K562 (cell line): Measurements from ENCODE around the gene ZBTB20. TPM values are rescaled to one million over a fixed set of nuclear protein-coding genes. Genes with fewer than 3 reads are reported as not detected.

Experiments used
- ATAC-seq: fragments of 200-7000 bp; cut with Tn5 transposase; 3 replicates; pipeline ENCODE4 v1.9.1; 2020; ENCODE audit warnings: moderate library complexity
- BruUV-seq: library from RNA; stranded (reverse); fragments of 400-500 nt; replicated peaks from 2 replicates; lab custom pipeline; 2021; lab: Mats Ljungman, UMichigan
- CTCF ChIA-PET: fragments of 300-600 bp; formaldehyde crosslinking; extraction: SDS; loops from one replicate; lab custom pipeline; 2021; ENCODE audit warnings: low intra/inter-chr PET ratio; lab: Yijun Ruan, JAX
- POLR2A ChIA-PET: fragments of 300-600, 350-650 bp; sonication (Branson Sonifier 250); formaldehyde crosslinking; extraction: SDS; loops from one replicate; lab custom pipeline; 2021; ENCODE audit warnings: antibody characterized with exemption, inconsistent platforms; lab: Yijun Ruan, JAX
- DNase-seq, 4 experiments: peaks; one replicate each; pipeline versions ENCODE4 v3.0.0 to v3.0.0-alpha.2; 2011 to 2018; ENCODE audit warnings: low spot score in 3 of 4, mixed read lengths in 3 of 4; ENCODE audit errors: extremely low read depth in 1 of 4
- FAIRE-seq: peaks from 2 replicates; lab custom pipeline; 2011; peaks lifted over from hg19 to GRCh38; lab: Jason Lieb, UNC
- H2AFZ ChIP-seq: 2 replicates; pipeline ENCODE4 v1.6.0; 2011; ENCODE audit warnings: low read depth, low read length, control low read depth, inconsistent platforms
- H3K27ac ChIP-seq: fragments of 200-600 bp; 3 replicates; pipeline ENCODE4 v1.8.0; 2011; ENCODE audit warnings: low read depth, mild to moderate bottlenecking, control low read depth, inconsistent platforms, low read length, moderate library complexity, mixed read lengths; ENCODE audit errors: extremely low read depth
- H3K27me3 ChIP-seq, 2 experiments: fragments of 300-600 bp in 1 of 2; 2 replicates in 1 of 2; 3 replicates in 1 of 2; pipeline versions ENCODE4 v1.6.0 to v1.8.0; 2011; ENCODE audit warnings: inconsistent platforms in 2 of 2, low read length in 2 of 2, mild to moderate bottlenecking in 1 of 2, mixed read lengths in 1 of 2, moderate library complexity in 1 of 2; ENCODE audit not compliant: control insufficient read depth in 2 of 2, insufficient read depth in 2 of 2
- H3K36me3 ChIP-seq: fragments of 300-600 bp; 3 replicates; pipeline ENCODE4 v1.8.0; 2011; ENCODE audit warnings: mild to moderate bottlenecking, low read length, inconsistent platforms; ENCODE audit not compliant: control insufficient read depth, insufficient read depth
- H3K4me1 ChIP-seq, 2 experiments: fragments of 200-600 bp in 1 of 2; replicated peaks in 1 of 2; 2 replicates in 1 of 2; 3 replicates in 1 of 2; pipeline versions ENCODE4 v1.5.1 to v1.8.0; 2011; ENCODE audit warnings: inconsistent platforms in 2 of 2, low read length in 2 of 2, mild to moderate bottlenecking in 1 of 2, mixed read lengths in 1 of 2, moderate library complexity in 1 of 2; ENCODE audit not compliant: control insufficient read depth in 2 of 2, insufficient read depth in 2 of 2
- H3K4me2 ChIP-seq: 2 replicates; pipeline ENCODE4 v1.6.1; 2011; ENCODE audit warnings: low read length, control low read depth, inconsistent platforms, mixed read lengths; ENCODE audit not compliant: insufficient read depth
- H3K4me3 ChIP-seq: fragments of 200-600 bp; sonication (generic), shearing (Covaris generic); 2 replicates; pipeline ENCODE4 v1.5.1; 2016; ENCODE audit warnings: control low read depth, inconsistent platforms
- H3K79me2 ChIP-seq: fragments of 200-600 bp; 3 replicates; pipeline ENCODE4 v1.8.0; 2011; ENCODE audit warnings: low read length, inconsistent platforms; ENCODE audit not compliant: control insufficient read depth, insufficient read depth
- H3K9ac ChIP-seq, 2 experiments: 2 replicates each; pipeline versions ENCODE4 v1.6.0 to v1.6.1; 2011; ENCODE audit warnings: low read depth in 2 of 2, low read length in 2 of 2, control low read depth in 1 of 2, inconsistent platforms in 1 of 2, mild to moderate bottlenecking in 1 of 2, mixed read lengths in 1 of 2; ENCODE audit not compliant: insufficient read depth in 1 of 2
- H3K9me1 ChIP-seq: one replicate; pipeline ENCODE4 v1.6.0; 2011; ENCODE audit warnings: inconsistent platforms, mild to moderate bottlenecking, low read length, moderate library complexity; ENCODE audit not compliant: control insufficient read depth, insufficient read depth
- H3K9me3 ChIP-seq: replicated peaks from 2 replicates; pipeline ENCODE4 v1.5.1; 2011; ENCODE audit warnings: low read depth, low read length, inconsistent platforms; ENCODE audit not compliant: control insufficient read depth, insufficient read depth
- H4K20me1 ChIP-seq: replicated peaks from 2 replicates; pipeline ENCODE4 v1.6.1; 2011; ENCODE audit warnings: low read length, inconsistent platforms, mixed read lengths; ENCODE audit not compliant: control insufficient read depth, insufficient read depth
- BRCA1 ChIP-seq, 2 experiments: fragments of 450-650 bp in 1 of 2; sonication (generic) in 1 of 2; formaldehyde crosslinking in 1 of 2; IDR thresholded peaks; 2 replicates each; pipeline versions ENCODE4 v1.5.0 to v1.6.1; 2017 to 2020; ENCODE audit warnings: mild to moderate bottlenecking in 1 of 2, missing genetic modification reagents in 1 of 2
- DMBX1 ChIP-seq: fragments of 250-450 bp; sonication (Bioruptor Pico); IDR thresholded peaks from 2 replicates; pipeline ENCODE4 v1.8.0; 2022; ENCODE audit warnings: inconsistent platforms, mild to moderate bottlenecking, moderate library complexity, borderline replicate concordance
- PRMT5 ChIP-seq: sonication (generic); formaldehyde crosslinking; IDR thresholded peaks from 2 replicates; pipeline ENCODE4 v1.5.0; 2020; ENCODE audit warnings: missing genetic modification reagents
- RFX7 ChIP-seq: fragments of 250-450 bp; sonication (Bioruptor Pico); IDR thresholded peaks from 2 replicates; pipeline ENCODE4 v1.5.1; 2021; ENCODE audit warnings: mild to moderate bottlenecking
- SMARCC2 ChIP-seq: fragments of 450-650 bp; IDR thresholded peaks from 2 replicates; pipeline ENCODE4 v1.6.1; 2017; ENCODE audit warnings: antibody characterized with exemption, moderate library complexity, mild to moderate bottlenecking, low read depth
- TCF3 ChIP-seq: sonication (generic); formaldehyde crosslinking; IDR thresholded peaks from 2 replicates; pipeline ENCODE4 v1.4.0; 2020; ENCODE audit warnings: mild to moderate bottlenecking, missing genetic modification reagents
- TCF7L2 ChIP-seq: fragments of 150-350 bp; IDR thresholded peaks from 2 replicates; pipeline ENCODE4 v1.6.1; 2016; ENCODE audit warnings: low read depth, mild to moderate bottlenecking, low read length, moderate library complexity
- ZBTB34 ChIP-seq: fragments of 250-450 bp; sonication (Bioruptor Pico); IDR thresholded peaks from 2 replicates; pipeline ENCODE4 v1.8.0; 2021; ENCODE audit warnings: mild to moderate bottlenecking, moderate library complexity
- ZNF347 ChIP-seq: fragments of 450-650 bp; formaldehyde crosslinking; IDR thresholded peaks from 2 replicates; pipeline ENCODE4 v1.4.0; 2020; ENCODE audit warnings: low read depth, mild to moderate bottlenecking, moderate library complexity
- WGBS: fragments of 100-300 bp; shearing (Covaris generic); methylation state at CpG from one replicate; pipeline ENCODE4 v1.1.6; 2016; ENCODE audit warnings: low coverage, mixed read lengths; ENCODE audit not compliant: insufficient coverage; ENCODE audit errors: missing lambda C conversion rate; 5-methylcytosine and 5-hydroxymethylcytosine counted together
- in situ Hi-C: fragments of 300-500 bp; cut with MboI; formaldehyde crosslinking; loops from 4 replicates; pipeline ENCODE4 v1.15.0; 2018; ENCODE audit warnings: inconsistent platforms, mixed read lengths
- intact Hi-C: fragments of 100-400 bp; cut with micrococcal nuclease; formaldehyde crosslinking; loops from 2 replicates; pipeline ENCODE4 v1.14.2; 2022
- polyA plus RNA-seq, 8 experiments: library from polyadenylated mRNA; depleted of rRNA in 4 of 8; stranded (reverse) in 5 of 8; unstranded in 3 of 8; fragments of >200 nt; fragmentation: Nextera tagmentation in 2 of 8; fragmentation: Illumina TruSeq in 1 of 8; extraction: Ambion mirVana in 2 of 8; extraction: Trizol in 1 of 8; gene quantifications; 2 replicates each; pipeline versions ENCODE4 v1.2.1 to v1.2.3, GENCODE V29; 2011 to 2014; ENCODE audit warnings: inconsistent platforms in 1 of 8, missing spikeins in 1 of 8
- total RNA-seq, 7 experiments: library from RNA; depleted of rRNA in 6 of 7; stranded (reverse); fragments of >200 nt in 6 of 7; fragmentation: Illumina TruSeq in 2 of 7; extraction: Trizol in 2 of 7; gene quantifications; 2 replicates each; pipeline versions ENCODE4 v1.2.1 to v1.2.3, GENCODE V29; 2011 to 2021; ENCODE audit warnings: low replicate concordance in 1 of 7
- TF ChIP-seq, protein P1 (sequence below): IDR thresholded peaks from 3 replicates; pipeline ENCODE4 v1.6.1; 2011; ENCODE audit warnings: borderline replicate concordance, mild to moderate bottlenecking; ENCODE audit not compliant: insufficient read length, insufficient read depth
- TF ChIP-seq, protein P2 (sequence below): fragments of 200-400 bp; formaldehyde crosslinking; IDR thresholded peaks from 2 replicates; pipeline ENCODE4 v1.6.1; 2017; ENCODE audit warnings: mild to moderate bottlenecking, low read depth, low read length, moderate library complexity

Gene ZBTB20
- total and polyA plus RNA-seq, 9 of the 15 experiments (the other 6 are each of a cell fraction or from before 2014, with no cell fraction given), result 0.17 to 1.7 (median 0.45) TPM

- CTCF ChIA-PET, result no interaction called here
- TF ChIP-seq, protein P1, sequence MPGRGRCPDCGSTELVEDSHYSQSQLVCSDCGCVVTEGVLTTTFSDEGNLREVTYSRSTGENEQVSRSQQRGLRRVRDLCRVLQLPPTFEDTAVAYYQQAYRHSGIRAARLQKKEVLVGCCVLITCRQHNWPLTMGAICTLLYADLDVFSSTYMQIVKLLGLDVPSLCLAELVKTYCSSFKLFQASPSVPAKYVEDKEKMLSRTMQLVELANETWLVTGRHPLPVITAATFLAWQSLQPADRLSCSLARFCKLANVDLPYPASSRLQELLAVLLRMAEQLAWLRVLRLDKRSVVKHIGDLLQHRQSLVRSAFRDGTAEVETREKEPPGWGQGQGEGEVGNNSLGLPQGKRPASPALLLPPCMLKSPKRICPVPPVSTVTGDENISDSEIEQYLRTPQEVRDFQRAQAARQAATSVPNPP, result no peak
- no peaks in the 10 kb centered on the region for H3K9me1 ChIP-seq
- ATAC-seq (no peak), FAIRE-seq (no peak), DNase-seq (no peak)
- no peaks in the 10 kb centered on the region for H3K4me1 ChIP-seq
- no peak overlapping the region for H3K27ac ChIP-seq
- in situ Hi-C loops, result no loop called here
- H3K79me2 ChIP-seq, result no peaks in the 10 kb centered on the region
- no peak overlapping the region for H3K4me2 ChIP-seq
- no peaks in the 10 kb centered on the region for H3K27me3 ChIP-seq
- H2AFZ ChIP-seq, result no peak overlapping the region
- no TSS peak for BruUV-seq
- no peaks in the 10 kb centered on the region for H3K36me3 ChIP-seq
- no peaks in the 10 kb centered on the region for H3K9me3 ChIP-seq
- 3% methylated on average over 3 of the region's 3 CpGs for WGBS
- POLR2A ChIA-PET, result no interaction called here
- H3K4me3 ChIP-seq, result no peak overlapping the region
- no peak overlapping the region for H3K9ac ChIP-seq
- intact Hi-C loops, result no loop called here
- no peaks in the 10 kb centered on the region for H4K20me1 ChIP-seq
Measured at GRCh38 chr3:114666623-114667022, 480.5 kb downstream of the ZBTB20 start.

DNA sequence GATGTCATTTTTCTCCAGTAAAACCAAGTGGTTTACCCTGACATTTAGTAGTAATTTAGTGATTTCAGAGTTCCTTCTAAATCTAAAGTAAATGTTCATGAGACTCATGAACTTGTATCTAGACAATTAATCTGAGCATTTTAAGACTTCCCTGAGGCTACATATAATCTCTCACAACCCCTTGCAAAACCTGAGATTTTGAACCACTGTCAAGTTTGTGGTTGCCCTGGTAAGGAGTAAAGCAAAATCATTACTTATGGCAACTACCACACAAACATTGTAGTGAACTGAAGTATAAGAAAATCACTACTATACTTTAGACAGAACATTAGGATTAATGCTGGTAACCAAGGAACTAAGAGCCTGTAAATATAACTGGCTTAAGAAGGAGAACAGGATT lies 483.1 kb downstream of the ZBTB20 start:
- DNase-seq (no peak), ATAC-seq (no peak), FAIRE-seq (no peak)
- in situ Hi-C loops (no loop called here), intact Hi-C loops (no loop called here)
- no peaks in the 10 kb centered on the region for H3K27me3 ChIP-seq
- no peak overlapping the region for H3K4me3 ChIP-seq
- no peaks in the 10 kb centered on the region for H3K4me1 ChIP-seq
- BruUV-seq, result no TSS peak
- H3K27ac ChIP-seq, result no peak overlapping the region
- no peaks in the 10 kb centered on the region for H3K9me3 ChIP-seq
- TF ChIP-seq TCF7L2, result no peak
- TF ChIP-seq DMBX1 (CRISPR knock-in tag), result no peak
- no peak for TF ChIP-seq ZNF347 (CRISPR knock-in tag)
- TF ChIP-seq, protein P2, sequence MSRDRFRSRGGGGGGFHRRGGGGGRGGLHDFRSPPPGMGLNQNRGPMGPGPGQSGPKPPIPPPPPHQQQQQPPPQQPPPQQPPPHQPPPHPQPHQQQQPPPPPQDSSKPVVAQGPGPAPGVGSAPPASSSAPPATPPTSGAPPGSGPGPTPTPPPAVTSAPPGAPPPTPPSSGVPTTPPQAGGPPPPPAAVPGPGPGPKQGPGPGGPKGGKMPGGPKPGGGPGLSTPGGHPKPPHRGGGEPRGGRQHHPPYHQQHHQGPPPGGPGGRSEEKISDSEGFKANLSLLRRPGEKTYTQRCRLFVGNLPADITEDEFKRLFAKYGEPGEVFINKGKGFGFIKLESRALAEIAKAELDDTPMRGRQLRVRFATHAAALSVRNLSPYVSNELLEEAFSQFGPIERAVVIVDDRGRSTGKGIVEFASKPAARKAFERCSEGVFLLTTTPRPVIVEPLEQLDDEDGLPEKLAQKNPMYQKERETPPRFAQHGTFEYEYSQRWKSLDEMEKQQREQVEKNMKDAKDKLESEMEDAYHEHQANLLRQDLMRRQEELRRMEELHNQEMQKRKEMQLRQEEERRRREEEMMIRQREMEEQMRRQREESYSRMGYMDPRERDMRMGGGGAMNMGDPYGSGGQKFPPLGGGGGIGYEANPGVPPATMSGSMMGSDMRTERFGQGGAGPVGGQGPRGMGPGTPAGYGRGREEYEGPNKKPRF, result no peak
- TF ChIP-seq BRCA1 (IDR thresholded peaks at IDR 0.05), result no peak
- TF ChIP-seq BRCA1 (CRISPR knock-in tag; IDR thresholded peaks at IDR 0.05), result no peak
- no peak for TF ChIP-seq RFX7 (CRISPR knock-in tag)
- TF ChIP-seq SMARCC2, result no peak
- TF ChIP-seq ZBTB34 (CRISPR knock-in tag), result no peak
- no peak for TF ChIP-seq TCF3 (CRISPR knock-in tag)
- no peak for TF ChIP-seq PRMT5 (CRISPR knock-in tag)
- H4K20me1 ChIP-seq, result no peaks in the 10 kb centered on the region
- no peaks in the 10 kb centered on the region for H3K9me1 ChIP-seq
- no peak overlapping the region for H2AFZ ChIP-seq
- no peaks in the 10 kb centered on the region for H3K36me3 ChIP-seq
- no peak overlapping the region for H3K9ac ChIP-seq
- no peak overlapping the region for H3K4me2 ChIP-seq
- POLR2A ChIA-PET, result no interaction called here
- no peaks in the 10 kb centered on the region for H3K79me2 ChIP-seq
- CTCF ChIA-PET, result no interaction called here
